B cell (primary cell): Measurements from ENCODE around the gene EPHA5. TPM values are rescaled to one million over a fixed set of nuclear protein-coding genes. Genes with fewer than 3 reads are reported as not detected.

Experiments
- ATAC-seq: fragments of 200-7000 bp; cut with Tn5 transposase; one replicate; pipeline ENCODE4 v1.10.0; 2021; ENCODE audit warnings: low read depth, mild to moderate bottlenecking, moderate number of reproducible peaks, moderate library complexity
- CTCF ChIA-PET: fragments of 350-600 bp; sonication (Branson Sonifier 250); formaldehyde crosslinking; loops from one replicate; lab custom pipeline; 2021; ENCODE audit warnings: antibody characterized with exemption, inconsistent platforms; lab: Charles Lee
- POLR2A ChIA-PET: fragments of 350-600 bp; sonication (Branson Sonifier 250); formaldehyde crosslinking; loops from one replicate; lab custom pipeline; 2021; ENCODE audit warnings: antibody characterized with exemption; lab: Charles Lee
- DNase-seq: peaks from one replicate; pipeline ENCODE4 v3.0.0; 2013
- H2AFZ ChIP-seq: 2 replicates; pipeline ENCODE4 v1.6.1; 2012; ENCODE audit warnings: mild to moderate bottlenecking, low read depth, low read length; ENCODE audit not compliant: insufficient read depth, poor library complexity, severe bottlenecking
- H3K27ac ChIP-seq, 2 donors: 1 replicate in 1 of 2; 2 replicates in 1 of 2; pipeline ENCODE4 v1.5.1; 2012 to 2013; ENCODE audit warnings: low read length in 2 of 2, mild to moderate bottlenecking in 2 of 2, moderate library complexity in 1 of 2
- H3K27me3 ChIP-seq, 4 experiments: fragments of 200-600 bp in 1 of 4; sonication (generic) in 1 of 4; replicated peaks in 1 of 4; 1 replicate in 2 of 4; 2 replicates in 2 of 4; pipeline versions ENCODE4 v1.6.1 to v1.7.0; 2013 to 2016; ENCODE audit warnings: low read length in 3 of 4, mild to moderate bottlenecking in 2 of 4, mixed read lengths in 1 of 4, moderate library complexity in 1 of 4; ENCODE audit not compliant: insufficient read depth in 4 of 4, control insufficient read depth in 3 of 4; ENCODE audit errors: control extremely low read depth in 1 of 4
- H3K36me3 ChIP-seq, 2 experiments: replicated peaks in 1 of 2; 1 replicate in 1 of 2; 2 replicates in 1 of 2; pipeline versions ENCODE4 v1.6.1 to v1.7.1; 2013; ENCODE audit warnings: low read length in 1 of 2; ENCODE audit not compliant: insufficient read depth in 2 of 2, control insufficient read depth in 1 of 2; ENCODE audit errors: control extremely low read depth in 1 of 2, extremely low read depth in 1 of 2
- H3K4me1 ChIP-seq, 2 donors: fragments of 200-600 bp in 1 of 2; sonication (generic) in 1 of 2; 1 replicate in 1 of 2; 2 replicates in 1 of 2; pipeline versions ENCODE4 v1.5.1 to v1.6.1; 2013 to 2017; ENCODE audit warnings: low read length in 2 of 2; ENCODE audit not compliant: control insufficient read depth in 2 of 2, insufficient read depth in 2 of 2
- H3K4me2 ChIP-seq: replicated peaks from 2 replicates; pipeline ENCODE3; 2012; ENCODE audit warnings: mild to moderate bottlenecking, low read depth, low read length; ENCODE audit not compliant: poor library complexity, severe bottlenecking
- H3K4me3 ChIP-seq, 5 experiments: fragments of 200-600 bp in 1 of 5; sonication (generic) in 1 of 5; 1 replicate in 3 of 5; 2 replicates in 2 of 5; pipeline versions ENCODE4 v1.5.1 to v1.7.0; 2011 to 2016; ENCODE audit warnings: low read length in 4 of 5, mild to moderate bottlenecking in 4 of 5, low read depth in 2 of 5, control low read depth in 1 of 5, moderate library complexity in 1 of 5; ENCODE audit not compliant: insufficient read depth in 1 of 5; ENCODE audit errors: control extremely low read depth in 1 of 5, extremely low read depth in 1 of 5
- H3K79me2 ChIP-seq: fragments of 200-600 bp; sonication (generic); one replicate; pipeline ENCODE4 v1.6.0; 2016; ENCODE audit warnings: low read length; ENCODE audit not compliant: control insufficient read depth, insufficient read depth
- H3K9ac ChIP-seq: fragments of 200-600 bp; sonication (generic); 2 replicates; pipeline ENCODE4 v1.6.1; 2017; ENCODE audit warnings: mild to moderate bottlenecking, low read length, moderate library complexity
- H3K9me3 ChIP-seq, 3 donors: one replicate each; pipeline versions ENCODE4 v1.6.1 to v1.7.1; 2013; ENCODE audit warnings: low read length in 2 of 3; ENCODE audit not compliant: control insufficient read depth in 2 of 3, insufficient read depth in 1 of 3; ENCODE audit errors: control extremely low read depth in 1 of 3
- H4K20me1 ChIP-seq: 2 replicates; pipeline ENCODE4 v1.6.0; 2012; ENCODE audit warnings: mild to moderate bottlenecking, low read length; ENCODE audit not compliant: insufficient read depth, control insufficient read depth, poor library complexity, severe bottlenecking
- H3K27ac Mint-ChIP-seq: one replicate; pipeline ENCODE4 v1.8.0; 2021; ENCODE audit warnings: mixed read lengths
- H3K27me3 Mint-ChIP-seq: one replicate; pipeline ENCODE4 v1.8.0; 2021; ENCODE audit warnings: mixed read lengths
- H3K4me1 Mint-ChIP-seq: one replicate; pipeline ENCODE4 v1.8.0; 2021; ENCODE audit warnings: mixed read lengths
- H3K4me3 Mint-ChIP-seq: one replicate; pipeline ENCODE4 v1.8.0; 2021; ENCODE audit warnings: mixed read lengths
- H3K9me3 Mint-ChIP-seq: one replicate; pipeline ENCODE4 v1.8.0; 2022; ENCODE audit warnings: mixed read lengths; ENCODE audit not compliant: insufficient read depth
- CTCF ChIP-seq: fragments of 200-600 bp; IDR thresholded peaks from one replicate; pipeline ENCODE4 v1.8.0; 2022; ENCODE audit warnings: antibody characterized with exemption, mild to moderate bottlenecking
- EZH2 ChIP-seq: IDR thresholded peaks from 2 replicates; pipeline ENCODE4 v1.6.1; 2012; ENCODE audit warnings: borderline replicate concordance, low read depth, mild to moderate bottlenecking, moderate library complexity, low read length; ENCODE audit not compliant: insufficient read depth, poor library complexity, severe bottlenecking
- WGBS: methylation state at CpG from one replicate; pipeline ENCODE4 v1.1.5; 2013; ENCODE audit warnings: missing lambda C conversion rate; ENCODE audit not compliant: insufficient coverage; 5-methylcytosine and 5-hydroxymethylcytosine counted together
- intact Hi-C: fragments of 100-400 bp; cut with micrococcal nuclease; formaldehyde crosslinking; loops from one replicate; pipeline ENCODE4 v1.10.0; 2022
- polyA plus RNA-seq: library from polyadenylated mRNA; depleted of rRNA; stranded (reverse); fragments of >200 nt; gene quantifications from 2 replicates; pipeline ENCODE4 v1.2.3, GENCODE V29; 2012
- total RNA-seq, 2 donors: library from RNA; stranded (reverse); fragments of 120-200 nt in 1 of 2; gene quantifications; 1 replicate in 1 of 2; 2 replicates in 1 of 2; pipeline versions ENCODE4 v1.2.3 to v1.2.4, GENCODE V29; 2013 to 2022

Gene EPHA5
- total and polyA plus RNA-seq, 2 donors (not counting 1 experiment from before 2014, with no cell fraction given), result not detected

- H3K27me3 Mint-ChIP-seq, result no peaks in the 10 kb centered on the region
- no peaks in the 10 kb centered on the region for H4K20me1 ChIP-seq
- no peak for ATAC-seq
- no peak overlapping the region for H3K4me3 Mint-ChIP-seq
- DNase-seq, result no peak
- H3K9me3 Mint-ChIP-seq, result no peaks in the 10 kb centered on the region
- H3K9ac ChIP-seq, result no peak overlapping the region
- H3K27ac ChIP-seq, result no peak overlapping the region
- no peaks in the 10 kb centered on the region for H3K9me3 ChIP-seq
- H3K4me1 ChIP-seq, result no peaks in the 10 kb centered on the region
- TF ChIP-seq CTCF (no peak), EZH2 (no peak)
- no CpG with 5 or more reads among the region's 1 CpG for WGBS
- no peak overlapping the region for H3K4me3 ChIP-seq
- H3K4me2 ChIP-seq, result no peak overlapping the region
- H2AFZ ChIP-seq, result no peak overlapping the region
- ChIA-PET CTCF (no interaction called here), POLR2A (no interaction called here)
- H3K36me3 ChIP-seq, result no peaks in the 10 kb centered on the region
- no peak overlapping the region for H3K27ac Mint-ChIP-seq
- H3K79me2 ChIP-seq, result no peaks in the 10 kb centered on the region
- H3K4me1 Mint-ChIP-seq, result no peaks in the 10 kb centered on the region
- no peaks in the 10 kb centered on the region for H3K27me3 ChIP-seq
- intact Hi-C loops, result no loop called here
Observed at GRCh38 chr4:65698631-65699030, 28.3 kb upstream of the EPHA5 start.

DNA sequence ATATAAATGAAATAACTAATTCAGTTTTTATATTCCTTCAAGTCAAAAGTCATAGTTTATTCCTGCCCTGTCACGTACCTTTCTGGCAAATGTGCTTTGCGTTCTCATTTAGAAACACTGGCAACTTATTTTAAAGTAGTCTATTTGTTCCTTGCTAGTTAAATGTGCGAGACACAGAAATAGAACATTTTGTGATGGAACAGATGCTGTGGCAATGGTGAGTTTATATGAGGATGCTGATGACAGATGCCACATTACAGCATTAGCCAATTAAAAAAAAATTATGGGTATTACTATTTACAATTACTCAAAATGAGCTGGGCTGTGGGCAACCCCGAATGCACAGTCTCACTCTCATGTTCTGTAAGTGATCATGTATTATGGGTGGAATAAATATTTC, 26.1 kb upstream of the EPHA5 start:
- TF ChIP-seq EZH2 (no peak), CTCF (no peak)
- POLR2A ChIA-PET, result no interaction called here
- DNase-seq, result no peak

More for the DNA sequence above, 26.1 kb upstream of the EPHA5 start:
- no peak overlapping the region for H3K4me3 ChIP-seq
- no peak overlapping the region for H3K4me3 Mint-ChIP-seq
- H2AFZ ChIP-seq, result no peak overlapping the region
- no peaks in the 10 kb centered on the region for H4K20me1 ChIP-seq
- H3K27ac Mint-ChIP-seq, result no peak overlapping the region
- ATAC-seq, result no peak
- no peaks in the 10 kb centered on the region for H3K79me2 ChIP-seq
- no peak overlapping the region for H3K4me2 ChIP-seq
- H3K36me3 ChIP-seq, result no peaks in the 10 kb centered on the region
- H3K27ac ChIP-seq, result no peak overlapping the region
- 73% methylated on average over 2 of the region's 4 CpGs for WGBS
- no peaks in the 10 kb centered on the region for H3K9me3 Mint-ChIP-seq
- no peaks in the 10 kb centered on the region for H3K4me1 Mint-ChIP-seq
- no peaks in the 10 kb centered on the region for H3K27me3 Mint-ChIP-seq
- no peaks in the 10 kb centered on the region for H3K4me1 ChIP-seq
- CTCF ChIA-PET, result no interaction called here
- intact Hi-C loops, result no loop called here
- no peaks in the 10 kb centered on the region for H3K27me3 ChIP-seq
- no peaks in the 10 kb centered on the region for H3K9me3 ChIP-seq
- no peak overlapping the region for H3K9ac ChIP-seq
